GM19395 (cell line): ENCODE data around the gene AGAP4.
"Not testable (repeated sequence)": the region's sequence is repeated elsewhere in the genome, so short reads cannot be mapped to it uniquely, and the experiment has no call there.

ENCODE experiments used
- ATAC-seq: cut with Tn5 transposase; IDR thresholded peaks from one replicate; pipeline ENCODE4 v1.9.1; 2021; ENCODE audit warnings: mild to moderate bottlenecking, moderate library complexity; ENCODE audit not compliant: unreplicated experiment

The AGAP4 gene

DNA sequence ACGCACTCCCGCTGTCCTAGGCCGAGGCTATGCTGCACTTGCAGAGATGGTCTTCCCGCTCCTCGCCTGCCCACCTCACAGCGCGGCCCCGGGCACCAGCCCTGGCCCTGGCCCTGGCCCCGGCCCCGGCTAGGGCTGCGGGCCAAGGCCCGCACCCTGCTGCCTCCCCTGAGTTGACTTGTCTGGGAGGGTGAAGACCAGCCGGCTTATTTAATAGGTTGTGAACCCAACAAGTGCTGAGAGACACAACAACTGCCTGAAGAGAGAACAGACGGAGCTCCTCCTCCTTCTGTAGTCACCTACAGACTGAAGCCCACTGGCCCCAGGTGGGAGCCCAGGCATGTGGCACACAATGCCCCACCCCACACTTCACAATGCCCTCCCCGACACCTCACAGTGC lies at the start of gene AGAP4:
Gene AGAP4 (minus strand): TSS at position 101 of the 400 bp plus-strand sequence. CDS start 153 bp downstream, outside the sequence.
- ATAC-seq = not testable (repeated sequence)

DNA sequence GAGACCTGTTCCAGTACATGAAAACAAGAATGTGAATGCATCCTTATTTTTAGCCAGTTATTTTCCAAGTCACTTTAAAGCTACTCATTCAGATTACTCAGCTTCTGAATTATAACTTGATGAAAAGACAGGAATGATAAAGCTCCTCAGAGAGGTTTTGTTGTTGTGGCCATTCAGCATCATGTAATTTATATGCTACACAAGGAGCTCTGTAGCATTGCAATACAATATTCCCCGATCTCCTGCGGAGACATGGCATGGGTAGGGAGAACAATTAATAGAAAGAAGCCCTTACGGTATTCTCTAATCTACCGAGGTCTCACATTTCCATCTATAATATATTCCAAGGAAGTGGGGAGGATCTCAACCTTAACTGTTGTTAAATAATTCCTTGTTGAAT lies 43.4 kb upstream of the AGAP4 start:
- not testable (repeated sequence) for ATAC-seq

DNA sequence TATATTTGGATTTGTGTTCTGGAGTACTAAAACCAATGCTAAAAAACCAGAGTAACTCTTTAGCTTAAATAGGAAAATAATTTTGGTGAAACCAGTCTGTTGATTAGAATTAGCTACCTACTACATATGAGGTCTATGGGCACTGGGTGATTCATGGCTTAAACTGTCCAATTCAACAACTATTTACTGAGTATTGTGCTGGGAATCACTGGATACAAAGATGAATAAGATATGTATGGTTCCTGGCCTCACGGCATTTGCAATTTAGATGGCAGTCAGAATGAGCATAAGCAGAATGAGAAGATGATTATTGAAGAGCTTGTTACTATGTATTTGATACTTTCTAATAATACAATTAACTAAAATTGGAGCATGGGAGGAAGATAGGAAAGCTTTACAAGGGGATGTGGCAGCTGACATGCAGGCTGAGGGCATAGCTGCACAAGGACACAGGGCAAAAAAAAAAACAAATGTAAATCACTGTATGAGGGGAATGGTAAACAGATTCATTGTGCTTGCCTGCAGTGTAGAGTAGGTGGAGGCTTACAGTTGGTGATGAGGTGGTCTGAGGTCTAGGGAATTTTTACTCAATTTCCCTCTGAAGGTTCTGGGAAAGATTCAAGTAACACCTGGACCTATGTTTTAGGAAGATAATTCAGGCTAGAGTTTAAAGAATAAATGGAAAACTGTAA lies 42.4 kb upstream of the AGAP4 start:
- not testable (repeated sequence) for ATAC-seq

DNA sequence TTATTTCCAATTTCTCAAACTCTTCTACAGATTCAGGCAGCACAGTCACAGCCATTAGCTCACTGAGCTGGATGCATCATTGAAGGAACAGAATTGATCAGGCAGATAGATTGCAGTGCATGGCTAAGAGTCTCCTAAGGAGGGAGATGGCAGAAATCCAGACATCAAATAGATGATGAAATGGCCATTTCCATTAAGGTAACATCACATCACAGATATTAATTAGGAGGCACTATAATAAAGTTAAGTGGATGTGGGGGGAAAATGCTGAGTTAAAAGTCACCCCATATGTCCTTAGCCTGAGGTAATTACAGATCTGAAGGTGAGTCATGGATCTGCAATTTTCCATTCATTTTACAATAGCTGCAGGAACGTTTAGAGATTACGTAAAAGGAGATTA lies 35.6 kb upstream of the AGAP4 start:
- not testable (repeated sequence) for ATAC-seq

DNA sequence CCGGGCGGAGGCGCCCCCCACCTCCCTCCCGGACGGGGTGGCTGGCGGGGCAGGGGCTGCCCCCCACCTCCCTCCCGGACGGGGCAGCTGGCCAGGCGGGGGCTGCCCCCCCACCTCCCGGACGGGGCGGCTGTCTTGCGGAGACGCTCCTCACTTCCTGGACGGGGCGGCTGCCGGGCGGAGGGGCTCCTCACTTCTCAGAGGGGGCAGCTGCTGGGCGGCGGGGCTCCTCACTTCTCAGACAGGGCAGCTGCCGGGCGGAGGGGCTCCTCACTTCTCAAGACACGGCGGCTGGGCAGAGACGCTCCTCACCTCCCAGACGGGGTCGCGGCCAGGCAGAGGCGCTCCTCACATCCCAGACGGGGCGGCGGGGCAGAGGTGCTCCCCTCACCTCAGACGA lies 18.1 kb upstream of the AGAP4 start:
- not testable (repeated sequence) for ATAC-seq

DNA sequence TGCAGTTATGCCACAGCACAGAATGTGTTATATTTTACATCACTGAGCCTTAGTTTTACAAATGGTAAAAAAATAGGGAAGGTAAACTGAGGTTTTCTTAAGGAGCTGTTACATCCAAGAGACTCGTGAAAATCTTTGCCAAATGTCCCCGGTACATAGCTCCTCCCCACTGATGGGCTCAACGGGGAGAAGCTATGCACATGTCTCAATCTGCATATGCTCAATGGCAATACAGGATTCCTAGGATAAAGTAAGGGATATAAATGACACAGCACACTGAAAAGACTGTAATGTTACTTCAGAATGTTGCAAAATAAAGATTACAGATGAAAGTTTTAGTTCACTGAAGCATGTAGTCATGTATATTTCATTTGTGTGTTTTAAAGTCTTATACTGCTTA lies 17.0 kb upstream of the AGAP4 start:
- ATAC-seq = not testable (repeated sequence)

DNA sequence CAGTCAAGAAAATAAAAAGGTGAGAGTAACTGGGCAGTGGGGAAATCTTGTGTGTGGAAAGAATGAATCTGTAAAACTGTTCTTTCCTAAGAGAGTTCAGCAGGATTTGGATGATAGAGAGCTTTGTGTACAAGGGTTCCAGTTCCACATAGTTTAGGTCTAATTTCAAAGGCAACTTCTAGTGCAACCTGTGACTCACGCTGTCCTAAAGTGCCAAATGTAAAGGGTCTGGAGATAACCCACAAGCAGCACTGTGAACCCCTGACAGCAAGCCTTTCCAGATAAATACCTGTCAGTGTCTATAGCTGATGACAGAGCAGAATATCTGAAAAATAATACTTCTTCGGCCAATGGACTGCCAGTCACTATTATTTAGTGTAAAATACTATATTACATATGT lies 16.3 kb upstream of the AGAP4 start:
- ATAC-seq = not testable (repeated sequence)

DNA sequence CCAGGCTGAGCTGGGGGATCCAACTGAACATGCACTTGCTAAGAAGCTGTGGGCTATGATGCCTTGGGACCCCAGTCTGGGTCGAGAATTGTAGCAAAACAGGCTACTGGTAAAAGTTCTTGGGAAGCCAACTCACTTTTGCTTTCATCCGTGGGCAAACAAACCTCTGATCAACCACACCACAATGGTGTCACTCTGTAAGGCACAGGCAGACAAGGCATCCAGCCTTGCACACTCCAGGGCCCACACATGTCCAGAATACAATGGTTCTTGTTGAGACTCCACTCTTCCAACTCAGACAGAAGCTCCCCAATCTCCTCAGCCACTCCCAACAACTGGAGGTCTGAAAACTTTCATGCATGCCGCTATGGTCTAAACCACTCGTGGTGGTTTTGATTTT lies 10.6 kb upstream of the AGAP4 start:
- ATAC-seq = not testable (repeated sequence)

DNA sequence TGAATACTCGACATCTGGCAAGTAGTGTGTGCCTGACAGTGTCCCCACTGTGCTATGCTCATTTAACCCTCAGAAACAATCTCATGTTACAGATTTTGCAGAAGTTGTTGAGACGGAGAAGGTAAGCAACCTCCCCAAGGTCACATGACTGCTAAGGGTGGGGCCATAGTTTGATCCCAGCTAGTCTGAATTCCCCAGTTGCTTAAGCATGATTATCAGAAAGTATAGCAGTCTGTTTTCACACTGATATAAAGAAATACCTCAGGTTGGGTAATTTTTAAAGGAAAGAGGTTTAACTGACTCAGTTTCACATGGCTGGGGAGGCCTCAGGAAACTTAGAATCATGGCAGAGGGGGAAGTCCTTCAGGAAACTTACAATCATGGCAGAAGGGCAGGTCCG lies 1.2 kb upstream of the AGAP4 start:
- not testable (repeated sequence) for ATAC-seq

DNA sequence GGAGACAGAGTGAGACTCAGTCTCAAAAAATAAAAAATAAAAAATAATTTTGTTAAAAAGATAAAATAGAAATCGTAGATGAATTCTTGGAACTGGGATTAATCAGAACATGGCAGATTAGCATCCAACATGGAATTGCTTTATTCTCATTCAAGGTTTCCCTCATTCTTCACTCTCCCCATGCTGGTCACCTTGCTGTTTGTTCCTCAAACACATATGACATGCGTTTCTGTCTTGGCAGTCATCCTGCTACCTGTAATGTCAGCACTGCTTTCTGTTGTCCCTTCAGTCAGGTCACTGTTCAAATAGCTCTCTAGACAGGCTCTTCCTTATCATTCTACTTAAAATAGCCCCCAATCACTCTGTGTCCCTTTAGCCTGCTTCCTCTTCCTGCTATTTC lies 24.4 kb downstream of the AGAP4 start:
- not testable (repeated sequence) for ATAC-seq

DNA sequence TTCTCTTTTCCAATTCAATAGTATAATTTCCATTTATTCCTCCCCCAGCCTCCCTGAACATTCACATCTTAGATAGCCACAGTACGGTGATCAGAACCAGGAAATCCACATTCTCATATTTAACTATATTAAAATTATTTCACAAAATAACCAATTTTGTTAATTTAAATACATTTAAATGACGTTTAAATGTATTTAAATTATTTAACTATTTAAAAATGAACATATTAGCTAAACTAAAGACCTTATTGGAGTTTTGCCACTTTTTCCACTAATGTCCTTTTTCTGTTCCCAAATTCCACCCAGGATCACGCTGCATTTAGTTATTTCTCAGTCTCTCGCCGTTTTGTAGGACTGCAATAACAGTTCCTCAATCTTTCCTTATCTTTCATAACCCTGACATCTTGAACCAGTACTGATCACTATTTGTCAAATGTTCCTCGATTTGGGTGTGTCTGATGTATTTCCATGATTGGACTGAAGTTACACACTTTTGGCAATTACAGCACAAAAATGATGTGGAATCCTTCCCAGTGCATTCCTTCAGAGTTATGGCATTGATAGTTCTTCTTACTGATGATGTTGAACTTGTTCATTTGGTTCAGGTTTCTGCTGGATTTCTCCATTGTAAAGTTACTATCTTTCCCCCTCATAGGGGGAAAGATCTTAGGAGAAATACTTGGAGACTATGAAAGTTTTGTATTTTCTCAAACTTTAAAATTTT lies 27.0 kb downstream of the AGAP4 start:
- ATAC-seq = not testable (repeated sequence)

DNA sequence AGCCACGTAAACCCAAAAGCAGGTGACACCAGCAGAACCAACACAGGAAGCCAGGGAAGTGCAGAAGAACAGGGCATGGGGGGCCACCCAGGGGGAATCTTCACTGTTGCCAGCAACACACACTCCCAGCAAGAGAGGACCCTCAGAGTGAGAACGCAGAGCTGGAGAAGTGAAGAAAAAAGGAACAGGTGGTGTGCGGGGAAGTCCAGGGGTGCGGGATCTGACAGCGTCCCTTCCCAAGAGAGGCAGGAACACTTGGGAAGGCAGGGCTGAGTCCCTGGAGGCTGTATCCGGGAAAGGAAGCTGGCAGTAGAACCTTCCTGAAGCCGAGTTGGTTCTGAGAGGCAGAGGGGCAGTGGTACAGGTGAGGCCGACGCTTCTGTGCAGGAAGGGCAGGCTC lies 27.7 kb downstream of the AGAP4 start:
- ATAC-seq = no peak

DNA sequence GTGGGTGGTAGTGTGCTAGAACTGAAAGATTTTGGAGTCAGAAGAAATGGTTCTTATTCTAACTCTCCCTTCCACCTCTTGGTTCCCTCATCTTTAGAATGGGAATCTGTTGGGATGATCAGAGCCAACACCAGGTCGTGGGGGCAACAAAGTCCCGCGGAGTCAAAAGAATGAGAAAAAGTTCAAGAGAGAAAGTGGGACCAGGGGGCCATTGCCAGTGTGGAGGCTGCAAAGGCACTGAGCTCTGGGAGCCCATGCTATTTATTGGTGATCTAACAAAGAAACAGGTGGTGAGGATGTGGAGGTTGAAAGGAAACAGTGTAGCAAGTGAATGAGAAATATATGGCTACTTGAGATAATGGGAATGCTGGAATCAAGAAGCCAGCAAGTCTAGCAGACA lies 29.4 kb downstream of the AGAP4 start:
- no peak for ATAC-seq

DNA sequence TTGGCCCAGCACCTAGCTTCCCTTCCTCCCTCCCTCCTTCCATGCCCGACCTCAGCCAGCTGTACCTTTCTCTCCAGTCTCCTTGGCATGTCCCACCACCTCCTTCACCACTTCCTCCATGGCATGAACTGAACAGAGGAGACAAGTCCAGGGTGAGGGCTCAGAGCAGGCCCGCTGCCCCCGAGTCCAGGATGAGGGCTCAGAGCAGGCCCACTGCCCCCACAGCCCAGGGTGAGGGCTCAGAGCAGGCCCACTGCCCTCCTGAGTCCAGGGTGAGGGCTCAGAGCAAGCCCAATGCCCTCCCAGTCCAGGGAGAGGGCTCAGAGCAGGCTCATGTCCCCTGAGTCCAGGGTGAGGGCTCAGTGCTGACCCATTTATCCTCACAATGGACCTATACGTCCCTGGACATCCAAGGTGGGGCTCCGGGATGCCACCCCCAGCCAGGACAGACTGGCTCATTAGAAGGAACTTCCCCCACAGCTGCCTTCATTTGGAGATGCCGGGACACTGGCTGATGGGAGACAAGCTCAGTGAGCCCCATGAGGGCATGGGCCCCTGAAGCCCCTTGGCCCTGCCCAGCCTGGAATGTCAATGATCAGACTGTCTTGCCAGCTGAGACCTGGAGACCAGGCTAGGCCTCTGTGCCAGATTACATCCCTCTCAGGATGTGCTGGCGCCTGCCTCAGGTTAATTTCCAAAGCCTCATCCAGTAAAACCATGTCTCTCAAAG lies 30.0 kb downstream of the AGAP4 start:
- ATAC-seq = no peak

DNA sequence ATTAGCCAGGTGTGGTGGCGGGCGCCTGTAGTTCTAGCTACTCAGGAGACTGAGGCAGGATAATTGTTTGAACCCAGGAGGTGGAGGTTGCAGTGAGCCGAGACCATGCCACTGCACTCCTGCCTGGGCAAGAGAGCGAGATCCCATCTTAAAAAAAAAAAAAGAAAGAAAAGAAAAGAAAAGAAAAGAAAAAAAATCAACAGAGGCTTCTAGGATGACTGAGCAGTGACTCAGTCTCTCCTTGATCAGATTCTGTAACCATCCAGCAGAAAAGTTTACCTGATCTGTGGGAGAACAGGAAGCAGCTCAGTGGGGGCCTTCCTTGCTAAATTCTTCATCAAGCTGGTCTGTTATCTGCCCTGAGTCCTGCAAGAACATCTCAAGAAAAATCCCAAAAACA lies 33.2 kb downstream of the AGAP4 start:
- ATAC-seq = not testable (repeated sequence)

DNA sequence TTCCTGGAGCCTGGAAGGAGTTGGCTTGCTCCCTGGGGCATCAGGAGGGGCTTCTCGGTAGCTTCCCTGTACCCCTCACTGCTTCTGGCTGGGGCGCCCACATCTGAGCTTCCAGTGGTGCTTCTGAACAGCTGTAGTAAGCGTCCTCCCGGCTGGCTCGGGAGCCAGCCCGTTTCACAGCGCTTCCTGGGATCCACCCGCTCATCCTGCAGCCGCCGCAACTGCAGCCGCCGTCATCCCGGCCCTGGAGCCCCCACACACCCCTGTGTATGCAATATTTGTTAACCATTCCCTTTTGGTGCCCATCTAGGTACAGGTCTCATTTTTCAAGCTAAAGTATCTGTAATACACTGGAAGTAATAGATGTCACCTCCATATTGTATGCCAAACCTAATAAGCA lies 34.3 kb downstream of the AGAP4 start:
- not testable (repeated sequence) for ATAC-seq

DNA sequence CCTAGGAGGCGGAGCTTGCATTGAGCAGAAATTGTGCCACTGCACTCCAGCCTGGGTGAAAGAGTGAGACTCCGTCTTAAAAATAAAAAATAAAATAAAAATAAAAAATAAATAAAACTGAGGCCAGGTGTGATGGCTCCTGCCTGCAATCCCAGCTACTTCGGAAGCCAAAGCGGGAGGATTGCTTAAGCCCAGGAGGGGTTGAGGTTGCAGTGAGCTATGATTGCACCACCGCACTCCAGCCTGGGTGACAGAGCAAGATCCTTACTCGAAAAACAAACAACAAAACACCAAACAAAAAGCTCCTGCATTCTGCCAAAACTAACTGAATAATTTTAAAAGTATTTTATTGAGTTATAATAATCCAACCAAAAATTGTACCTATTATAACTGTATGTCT lies 36.2 kb downstream of the AGAP4 start:
- ATAC-seq = no peak

DNA sequence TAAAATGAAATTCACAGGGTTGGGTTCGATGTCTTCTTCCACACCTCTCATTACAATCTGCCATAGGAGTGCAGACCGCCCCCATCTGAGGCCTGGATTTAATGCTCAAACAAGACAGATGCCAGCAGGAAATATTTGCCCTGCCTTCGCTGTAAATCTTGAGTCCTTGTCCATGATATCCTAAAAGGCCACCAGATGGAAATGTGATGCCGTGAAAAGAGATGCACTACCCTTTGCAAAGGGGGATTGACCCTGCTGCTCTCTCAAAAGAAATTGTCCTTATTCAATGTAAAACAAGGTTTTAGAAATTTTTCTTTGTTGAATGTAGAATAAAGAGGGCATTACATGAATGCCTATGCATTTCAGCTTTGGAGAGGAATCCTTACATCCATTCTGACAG lies 37.5 kb downstream of the AGAP4 start:
- ATAC-seq = no peak

DNA sequence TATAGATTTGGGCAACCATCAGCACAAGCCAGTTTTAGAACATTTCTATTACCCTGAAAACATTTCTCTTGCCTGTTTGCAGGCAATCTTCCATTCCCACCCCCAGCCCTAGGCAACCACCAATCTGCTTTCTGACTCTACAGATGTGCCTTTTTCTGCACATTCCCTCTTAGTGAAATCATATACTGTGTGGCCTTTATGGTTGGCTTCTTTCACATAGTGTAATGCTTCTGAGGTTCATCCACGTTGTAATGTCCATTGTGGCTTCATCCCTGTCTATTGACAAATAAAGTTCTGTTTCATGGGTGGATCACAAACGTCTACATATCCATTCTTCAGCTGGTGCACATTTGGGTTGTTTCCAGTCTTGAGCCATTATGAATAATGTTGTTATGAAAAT lies 42.3 kb downstream of the AGAP4 start:
- not testable (repeated sequence) for ATAC-seq

DNA sequence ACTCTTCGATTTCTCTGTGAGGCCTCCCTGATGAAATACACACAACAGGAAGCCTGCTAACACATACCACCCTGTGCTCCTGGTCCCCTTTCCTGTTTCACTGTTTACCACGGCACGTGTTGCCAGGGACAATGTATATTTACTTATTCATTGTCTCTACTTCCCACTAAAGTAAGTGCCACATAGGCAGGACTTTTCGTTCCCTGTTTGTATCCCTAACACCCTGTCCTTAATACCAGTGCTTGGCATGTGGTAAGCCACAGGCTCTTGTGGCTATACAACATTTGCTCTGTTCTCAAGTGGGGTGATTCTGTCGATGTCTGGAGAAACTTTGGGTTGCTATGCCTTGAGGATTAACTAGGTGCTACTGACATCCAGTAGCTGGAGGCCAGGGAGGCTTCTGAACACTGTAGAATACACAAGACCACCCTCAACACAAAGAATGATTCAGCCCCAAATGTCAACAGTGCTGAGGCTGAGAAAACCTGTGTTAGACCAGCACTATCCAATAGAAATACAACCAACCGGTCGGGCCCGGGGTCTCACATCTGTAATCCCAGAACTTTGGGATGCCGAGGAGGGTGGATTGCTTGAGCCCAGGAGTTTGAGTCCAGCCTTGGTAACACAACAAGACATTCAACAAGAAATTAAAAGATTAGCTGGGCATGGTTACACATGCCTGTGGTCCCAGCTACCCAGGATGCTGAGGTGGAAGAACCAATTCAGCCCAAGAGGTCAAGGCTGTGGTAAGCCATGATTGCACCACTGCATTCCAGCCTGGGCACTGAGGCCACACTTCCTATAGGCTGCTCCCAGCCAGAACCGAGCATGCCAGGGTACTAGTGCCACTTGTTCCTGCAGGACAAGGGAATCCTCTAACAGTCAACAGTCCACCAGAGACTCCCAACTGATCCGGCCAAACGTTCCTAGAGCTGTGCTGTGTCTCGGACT lies 44.0 kb downstream of the AGAP4 start:
- ATAC-seq = not testable (repeated sequence)

DNA sequence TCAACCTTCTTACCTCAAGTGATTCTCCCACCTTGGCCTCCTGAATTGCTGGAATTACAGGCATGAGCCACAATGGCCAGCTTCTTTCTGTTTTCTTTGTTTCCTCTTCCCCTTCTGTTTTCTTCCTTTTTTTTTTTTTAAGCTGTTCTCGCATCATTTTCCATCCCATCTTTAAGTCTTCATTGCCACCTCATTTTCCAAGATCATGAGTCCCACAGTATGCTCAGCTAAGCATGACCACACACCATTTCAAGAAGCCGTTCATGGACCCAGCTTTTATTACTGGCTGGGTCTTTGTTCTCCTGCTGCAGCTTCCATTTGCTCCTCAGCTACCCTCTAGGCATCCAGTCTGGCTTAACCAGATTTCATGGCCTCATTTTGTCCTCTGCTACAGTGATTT lies 52.5 kb downstream of the AGAP4 start:
- ATAC-seq = not testable (repeated sequence)
